ENCODE measurements around the gene DEPP1. TPM values are rescaled to one million over a fixed set of nuclear protein-coding genes. Genes with fewer than 3 reads are reported as not detected.

The DEPP1 gene
- polyA plus RNA-seq, 2 of the 4 experiments (the other 2 are of a cell fraction) = 0.46 to 0.92 TPM

GRCh38 chr10:44974082-44974627 is 4.5 kb downstream of the DEPP1 start (continued):
- TF ChIP-seq RFX5 (IDR thresholded peaks at IDR 0.05) = no peak
- no peak for TF ChIP-seq ELK1 (IDR thresholded peaks at IDR 0.05; ENCODE audit: low read depth, low read length)
- no peak for TF ChIP-seq RCOR1 (IDR thresholded peaks at IDR 0.05; ENCODE audit: low read depth, low read length)
- TF ChIP-seq RNF2 (IDR thresholded peaks at IDR 0.05; ENCODE audit: borderline replicate concordance, low read depth) = no peak
- no peak for TF ChIP-seq NR3C1 (IDR thresholded peaks at IDR 0.05)
- TF ChIP-seq TFCP2L1 (CRISPR knock-in tag; IDR thresholded peaks at IDR 0.05) = no peak
- no peak for TF ChIP-seq ZSCAN20 (CRISPR knock-in tag; IDR thresholded peaks at IDR 0.05)
- no peak for TF ChIP-seq CEBPB (IDR thresholded peaks at IDR 0.05)

GRCh38 chr10:44973323-44974081 is 5.1 kb downstream of the DEPP1 start:
- DNase-seq (ENCODE audit: low read depth in 1 of 2, low spot score in 1 of 2) = no peak
- TF ChIP-seq ESRRA (IDR thresholded peaks at IDR 0.05; ENCODE audit: borderline replicate concordance, low read length) = no peak
- TF ChIP-seq FOSL2 (IDR thresholded peaks at IDR 0.05) = no peak
- no peak for TF ChIP-seq FOSL2 (CRISPR knock-in tag; IDR thresholded peaks at IDR 0.05)
- TF ChIP-seq KDM1A (IDR thresholded peaks at IDR 0.05; ENCODE audit: low read depth) = no peak
- no peak for TF ChIP-seq TFCP2L1 (CRISPR knock-in tag; IDR thresholded peaks at IDR 0.05)
- no peak for TF ChIP-seq BHLHE40 (IDR thresholded peaks at IDR 0.05; ENCODE audit: low read depth, low read length)
- no peak for TF ChIP-seq RAD21 (conservative IDR thresholded peaks at IDR 0.05 in 1 of 2, IDR thresholded peaks at IDR 0.05 in 1 of 2)
- TF ChIP-seq, protein P1, sequence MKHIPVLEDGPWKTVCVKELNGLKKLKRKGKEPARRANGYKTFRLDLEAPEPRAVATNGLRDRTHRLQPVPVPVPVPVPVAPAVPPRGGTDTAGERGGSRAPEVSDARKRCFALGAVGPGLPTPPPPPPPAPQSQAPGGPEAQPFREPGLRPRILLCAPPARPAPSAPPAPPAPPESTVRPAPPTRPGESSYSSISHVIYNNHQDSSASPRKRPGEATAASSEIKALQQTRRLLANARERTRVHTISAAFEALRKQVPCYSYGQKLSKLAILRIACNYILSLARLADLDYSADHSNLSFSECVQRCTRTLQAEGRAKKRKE (CRISPR knock-in tag; IDR thresholded peaks at IDR 0.05; ENCODE audit: low read depth) = no peak
- no peak for TF ChIP-seq EHMT2 (IDR thresholded peaks at IDR 0.05; ENCODE audit: low read depth)
- no peak for TF ChIP-seq CHD4 (IDR thresholded peaks at IDR 0.05; ENCODE audit: borderline replicate concordance)
- TF ChIP-seq JUN (IDR thresholded peaks at IDR 0.05) = no peak
- no peak for TF ChIP-seq CBX8 (IDR thresholded peaks at IDR 0.05)
- TF ChIP-seq RCOR1 (IDR thresholded peaks at IDR 0.05; ENCODE audit: low read depth, low read length) = no peak
- TF ChIP-seq HEYL (CRISPR knock-in tag; IDR thresholded peaks at IDR 0.05) = no peak
- no peaks in the 10 kb centered on the region for H3K9me3 ChIP-seq
- peak overlapping the region in 1 of 2 experiments; percentile 90; a peak in 3 of 6 replicates for H3K27ac ChIP-seq
- no peak for FAIRE-seq
- peaks cover 20% of the 10 kb centered on the region for H3K4me1 ChIP-seq
- H3K4me3 ChIP-seq = no peak overlapping the region
- CTCF ChIA-PET = interaction anchor here (0.6 to 9.7 kb wide), 11 partner anchors 7 to 1653 kb away, joined by 3 to 69 read pairs (median 4); no protein-coding TSS in a partner anchor
- WGBS (ENCODE audit: missing lambda C conversion rate) = 95% methylated on average over 17 of the region's 18 CpGs
- H3K4me2 ChIP-seq = no peak overlapping the region
- ATAC-seq = no peak
- POLR2A ChIA-PET = interaction anchor here (0.6 to 1.4 kb wide), 2 partner anchors 9 to 14 kb away, joined by 3 to 5 read pairs; partner anchors contain the start of gene RASSF4

- FAIRE-seq = no peak
- Histone ChIP-seq H3K9me3 (no peaks in the 10 kb centered on the region), H3K4me3 (no peak overlapping the region), H3K4me1 (peaks cover 14% of the 10 kb centered on the region), H3K4me2 (no peak overlapping the region), H3K27ac (no peak overlapping the region)
- ChIA-PET CTCF (interaction anchor here (0.6 to 9.7 kb wide), 6 partner anchors 9 to 1653 kb away, joined by 3 to 69 read pairs (median 4); no protein-coding TSS in a partner anchor), POLR2A (interaction anchor here (1.4 kb wide), 1 partner anchor 13 kb away, joined by 5 read pairs; the partner anchor contains the start of gene RASSF4)
- no peak for ATAC-seq
- TF ChIP-seq ZSCAN20 (CRISPR knock-in tag; IDR thresholded peaks at IDR 0.05) = no peak
- TF ChIP-seq CBX2 (IDR thresholded peaks at IDR 0.05; ENCODE audit: borderline replicate concordance, low read depth) = no peak
- no peak for TF ChIP-seq BHLHE40 (IDR thresholded peaks at IDR 0.05; ENCODE audit: low read depth, low read length)
- no peak for TF ChIP-seq HOXA7 (CRISPR knock-in tag; IDR thresholded peaks at IDR 0.05)
- no peak for TF ChIP-seq SMC3 (IDR thresholded peaks at IDR 0.05)
- 68% methylated on average over 6 of the region's 6 CpGs for WGBS (ENCODE audit: missing lambda C conversion rate)
- no peak for DNase-seq (ENCODE audit: low read depth in 1 of 2, low spot score in 1 of 2)
These were observed 5.7 kb downstream of the DEPP1 start for GRCh38 chr10:44972874-44973306.
